Activated CD8-positive, alpha-beta memory T cell treated with anti-CD3 and anti-CD28 coated beads for 24 hours (primary cell): ENCODE results near the gene SYDE2.
A peak's percentile ranks its signal among the peaks of the same experiment; 100 is the strongest.
"Not testable (repeated sequence)": the region's sequence is repeated elsewhere in the genome, so short reads cannot be mapped to it uniquely, and the experiment has no call there.

Experiments used
- DNase-seq: peaks from one replicate; pipeline ENCODE4 v3.0.0-alpha.2; 2020

The SYDE2 gene, protein sequence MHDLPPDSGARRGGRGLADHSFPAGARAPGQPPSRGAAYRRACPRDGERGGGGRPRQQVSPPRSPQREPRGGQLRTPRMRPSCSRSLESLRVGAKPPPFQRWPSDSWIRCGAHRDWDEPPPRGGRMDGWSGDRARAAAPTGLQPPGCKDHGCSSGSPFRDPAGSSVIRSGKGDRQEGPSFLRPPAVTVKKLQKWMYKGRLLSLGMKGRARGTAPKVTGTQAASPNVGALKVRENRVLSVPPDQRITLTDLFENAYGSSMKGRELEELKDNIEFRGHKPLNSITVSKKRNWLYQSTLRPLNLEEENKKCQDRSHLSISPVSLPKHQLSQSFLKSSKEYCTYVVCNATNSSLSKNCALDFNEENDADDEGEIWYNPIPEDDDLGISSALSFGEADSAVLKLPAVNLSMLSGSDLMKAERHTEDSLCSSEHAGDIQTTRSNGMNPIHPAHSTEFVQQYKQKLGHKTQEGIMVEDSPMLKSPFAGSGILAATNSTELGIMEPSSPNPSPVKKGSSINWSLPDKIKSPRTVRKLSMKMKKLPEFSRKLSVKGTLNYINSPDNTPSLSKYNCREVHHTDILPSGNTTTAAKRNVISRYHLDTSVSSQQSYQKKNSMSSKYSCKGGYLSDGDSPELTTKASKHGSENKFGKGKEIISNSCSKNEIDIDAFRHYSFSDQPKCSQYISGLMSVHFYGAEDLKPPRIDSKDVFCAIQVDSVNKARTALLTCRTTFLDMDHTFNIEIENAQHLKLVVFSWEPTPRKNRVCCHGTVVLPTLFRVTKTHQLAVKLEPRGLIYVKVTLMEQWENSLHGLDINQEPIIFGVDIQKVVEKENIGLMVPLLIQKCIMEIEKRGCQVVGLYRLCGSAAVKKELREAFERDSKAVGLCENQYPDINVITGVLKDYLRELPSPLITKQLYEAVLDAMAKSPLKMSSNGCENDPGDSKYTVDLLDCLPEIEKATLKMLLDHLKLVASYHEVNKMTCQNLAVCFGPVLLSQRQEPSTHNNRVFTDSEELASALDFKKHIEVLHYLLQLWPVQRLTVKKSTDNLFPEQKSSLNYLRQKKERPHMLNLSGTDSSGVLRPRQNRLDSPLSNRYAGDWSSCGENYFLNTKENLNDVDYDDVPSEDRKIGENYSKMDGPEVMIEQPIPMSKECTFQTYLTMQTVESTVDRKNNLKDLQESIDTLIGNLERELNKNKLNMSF

DNA sequence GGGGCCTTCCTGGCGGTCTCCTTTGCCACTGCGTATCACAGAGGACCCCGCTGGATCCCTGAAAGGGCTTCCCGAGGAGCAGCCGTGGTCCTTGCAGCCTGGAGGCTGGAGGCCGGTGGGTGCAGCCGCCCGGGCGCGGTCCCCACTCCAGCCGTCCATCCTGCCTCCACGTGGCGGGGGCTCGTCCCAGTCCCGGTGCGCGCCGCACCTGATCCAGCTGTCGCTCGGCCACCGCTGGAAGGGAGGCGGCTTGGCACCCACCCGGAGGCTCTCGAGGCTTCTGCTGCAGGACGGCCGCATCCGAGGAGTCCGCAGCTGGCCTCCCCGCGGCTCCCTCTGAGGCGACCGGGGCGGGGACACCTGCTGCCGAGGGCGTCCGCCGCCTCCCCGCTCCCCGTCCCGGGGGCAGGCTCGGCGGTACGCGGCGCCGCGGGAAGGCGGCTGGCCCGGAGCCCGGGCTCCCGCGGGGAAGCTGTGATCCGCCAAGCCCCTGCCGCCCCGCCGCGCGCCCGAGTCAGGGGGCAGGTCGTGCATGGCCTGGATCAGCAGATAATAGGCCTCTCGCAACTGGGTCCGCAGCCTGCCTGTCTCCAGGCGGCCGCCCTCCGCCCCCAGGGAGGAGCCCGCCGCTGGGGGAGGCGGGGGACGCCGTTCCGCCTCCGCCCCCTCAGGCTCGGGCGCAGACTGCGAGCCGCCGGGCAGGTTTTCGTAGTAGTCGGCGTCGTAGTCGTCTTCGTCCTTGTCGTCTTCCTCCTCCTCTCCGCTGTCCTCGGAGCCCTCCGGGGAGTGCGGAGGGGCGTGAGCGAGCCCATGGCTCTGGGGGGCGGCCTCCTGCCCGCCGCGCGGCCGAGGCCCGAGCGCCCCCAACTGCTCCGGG, at the start of gene SYDE2:
SYDE2 (minus strand) TSS at position 554 of the 877 bp plus-strand sequence; CDS start at position 534, 20 bp downstream.
- peak; percentile 88 for DNase-seq

- not testable (repeated sequence) for DNase-seq
Measured at GRCh38 chr1:85249042-85249441, 48.2 kb upstream of the SYDE2 start.

DNA sequence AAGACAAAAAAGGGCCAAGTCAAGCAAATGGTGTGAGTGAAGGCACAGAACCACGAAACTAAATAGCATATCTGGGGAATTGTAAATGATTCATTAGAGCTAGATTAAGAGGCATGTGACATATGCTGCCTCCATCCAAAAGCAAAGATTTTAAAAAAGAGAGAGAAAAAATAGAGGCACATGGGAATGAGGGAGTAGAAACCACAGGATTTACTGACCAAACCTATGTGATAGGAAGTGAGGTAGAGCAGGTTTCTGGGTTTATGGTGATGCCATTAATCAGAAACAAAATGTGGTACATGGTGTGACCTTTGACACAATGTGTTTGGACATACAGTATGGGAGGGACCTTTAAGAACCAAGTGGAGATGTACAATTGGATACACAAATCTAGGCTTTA, 45.1 kb upstream of the SYDE2 start:
- no peak for DNase-seq

- no peak for DNase-seq
Measured at GRCh38 chr1:85245456-85245855, 44.6 kb upstream of the SYDE2 start.

DNA sequence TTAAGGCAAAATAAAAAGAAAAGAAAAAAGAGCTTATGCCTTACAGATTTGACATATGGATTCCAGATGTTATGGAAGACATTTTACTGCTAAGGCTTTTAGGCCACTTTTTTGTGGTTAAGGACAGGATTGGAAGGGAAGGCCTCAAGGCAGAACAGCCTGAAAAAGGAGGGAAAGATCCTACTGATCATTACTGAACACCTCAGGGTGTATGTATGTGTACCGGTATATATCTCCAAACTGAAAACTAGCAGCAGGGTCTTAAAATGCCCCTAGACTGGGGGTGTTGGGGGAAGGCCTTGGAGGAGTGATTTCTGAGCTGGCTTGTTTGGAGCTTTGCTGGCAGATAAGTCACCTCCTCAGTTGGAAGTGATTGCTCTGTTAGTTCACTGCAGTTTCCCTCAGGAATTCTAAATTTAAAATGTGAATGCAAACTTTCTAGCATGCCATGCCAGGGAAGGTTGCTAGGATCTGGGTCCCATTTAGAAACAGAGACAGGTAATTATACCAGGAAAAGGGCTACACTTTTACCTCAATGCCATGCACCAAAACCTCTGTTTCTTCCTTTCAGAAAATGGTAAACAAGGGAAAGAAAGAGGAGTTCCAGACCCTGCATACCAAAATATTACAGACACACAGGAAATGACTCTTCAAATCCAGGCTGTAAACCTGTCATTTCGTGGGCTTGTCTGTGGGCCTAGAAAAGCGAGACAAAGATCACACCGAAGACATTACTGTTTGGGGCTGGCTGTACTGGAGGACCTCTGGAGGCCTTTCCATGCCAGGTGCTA, 43.6 kb upstream of the SYDE2 start:
- DNase-seq = no peak

DNA sequence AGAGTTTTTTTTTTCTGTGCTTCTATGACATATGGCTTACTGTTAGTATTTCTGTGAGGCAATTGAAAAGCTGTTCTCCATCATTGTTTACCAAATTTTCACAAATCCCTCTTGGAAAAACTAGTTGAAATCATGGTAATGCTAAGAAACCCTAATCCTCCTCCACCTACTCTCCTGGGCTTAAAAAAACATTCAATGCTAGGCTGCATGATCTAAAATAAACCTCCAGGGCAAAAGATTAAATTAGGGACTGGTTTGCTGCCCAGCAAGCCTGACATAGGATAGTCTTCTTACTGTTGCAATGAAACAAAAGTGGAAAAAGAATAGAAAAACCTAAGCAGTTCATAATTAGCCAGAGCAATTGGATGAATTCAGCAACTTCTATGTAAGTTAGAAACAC, 42.6 kb upstream of the SYDE2 start:
- DNase-seq = no peak

DNA sequence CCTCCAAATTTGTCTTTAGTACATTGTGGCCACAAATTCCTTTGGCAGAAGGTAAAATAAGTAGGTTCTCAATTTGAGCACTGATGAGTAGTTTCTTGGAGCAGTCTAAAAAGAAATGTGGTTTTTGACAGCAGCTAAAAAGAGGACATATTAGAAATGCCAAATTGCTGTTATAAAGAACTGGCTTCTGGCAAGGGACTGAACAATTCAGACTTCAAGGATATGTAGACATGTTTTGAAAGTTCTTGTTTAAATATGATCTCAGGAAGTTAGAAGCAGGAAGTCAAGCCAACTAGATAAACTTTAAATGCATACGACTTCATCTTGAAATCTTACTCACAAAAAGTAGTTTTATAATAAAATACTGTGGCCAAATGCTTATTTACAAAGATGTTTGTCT, 39.8 kb upstream of the SYDE2 start:
- no peak for DNase-seq

- DNase-seq = no peak
Measured at GRCh38 chr1:85240174-85240601, 39.4 kb upstream of the SYDE2 start.

DNA sequence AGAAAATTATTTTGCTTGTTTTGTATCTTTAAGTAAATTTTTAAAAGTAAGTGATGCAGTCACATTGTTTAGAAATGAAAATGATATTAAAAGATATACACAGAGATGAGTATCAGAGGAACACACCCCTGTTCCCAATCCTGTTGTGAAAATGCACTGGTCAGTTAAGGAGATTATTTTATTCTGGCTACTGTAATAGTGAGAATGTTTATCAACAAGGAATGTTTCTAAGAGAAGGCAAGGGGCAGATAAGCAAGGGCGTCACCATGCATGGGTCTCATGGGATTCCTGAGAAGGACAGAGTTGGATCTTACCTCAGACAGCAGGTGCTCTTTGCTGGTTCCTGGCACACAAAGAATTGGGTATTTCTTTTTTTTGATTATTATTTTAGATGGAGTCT, 36.8 kb upstream of the SYDE2 start:
- no peak for DNase-seq

DNA sequence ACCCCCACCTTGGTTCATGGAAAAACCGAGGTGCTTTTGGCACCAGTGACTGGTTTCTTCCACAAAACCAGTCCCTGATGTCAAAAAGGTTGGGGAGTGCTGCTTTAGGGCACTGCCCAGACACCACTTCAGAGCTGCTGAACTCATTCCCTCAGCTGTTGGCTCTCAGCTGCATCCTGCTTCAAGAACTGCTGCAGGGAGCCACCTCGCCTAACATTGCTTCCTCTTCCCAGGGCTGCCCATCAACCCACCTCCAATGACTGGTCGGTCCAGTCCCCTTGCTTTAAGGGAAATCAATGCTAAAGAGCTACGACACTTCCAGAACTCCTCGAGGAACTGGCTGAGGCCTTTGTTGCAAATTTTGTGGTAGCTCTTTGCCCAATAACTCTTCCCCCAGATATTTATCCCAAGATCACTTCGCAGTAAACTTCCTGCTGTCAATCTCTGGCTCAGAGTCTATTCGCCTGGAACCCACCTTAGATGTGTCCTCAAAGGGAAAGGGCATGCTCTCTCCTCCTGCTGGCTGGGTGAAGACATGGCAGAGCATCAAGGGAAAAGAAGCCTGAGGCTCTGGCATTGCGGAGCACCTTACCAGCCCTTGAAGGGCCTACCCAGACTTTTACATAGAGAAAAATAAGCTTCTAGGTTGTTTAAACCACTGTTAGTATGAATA, 29.6 kb upstream of the SYDE2 start:
- DNase-seq = no peak

GRCh38 chr1:85229574-85230097, 28.8 kb upstream of the SYDE2 start:
- DNase-seq = no peak

DNA sequence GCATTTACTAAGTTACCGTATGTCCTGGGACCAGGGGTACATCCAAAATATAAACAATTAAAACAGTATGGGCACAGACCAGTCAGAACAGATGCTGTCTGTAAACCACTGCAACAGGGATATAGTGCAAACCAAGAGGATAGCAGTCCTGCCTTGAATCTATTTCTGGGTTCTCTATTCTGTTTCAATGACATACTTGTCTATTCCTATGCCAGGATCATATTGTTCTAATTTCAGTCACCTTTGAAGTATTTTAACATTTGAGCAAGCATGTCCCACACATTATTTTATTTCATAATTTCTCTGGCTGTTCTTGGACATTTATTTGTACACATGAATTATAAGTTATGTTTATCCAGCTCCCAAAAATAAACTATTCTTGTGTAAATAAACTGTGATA, 28.2 kb upstream of the SYDE2 start:
- DNase-seq = no peak

GRCh38 chr1:85225624-85226380, 25.0 kb upstream of the SYDE2 start:
- no peak for DNase-seq

DNA sequence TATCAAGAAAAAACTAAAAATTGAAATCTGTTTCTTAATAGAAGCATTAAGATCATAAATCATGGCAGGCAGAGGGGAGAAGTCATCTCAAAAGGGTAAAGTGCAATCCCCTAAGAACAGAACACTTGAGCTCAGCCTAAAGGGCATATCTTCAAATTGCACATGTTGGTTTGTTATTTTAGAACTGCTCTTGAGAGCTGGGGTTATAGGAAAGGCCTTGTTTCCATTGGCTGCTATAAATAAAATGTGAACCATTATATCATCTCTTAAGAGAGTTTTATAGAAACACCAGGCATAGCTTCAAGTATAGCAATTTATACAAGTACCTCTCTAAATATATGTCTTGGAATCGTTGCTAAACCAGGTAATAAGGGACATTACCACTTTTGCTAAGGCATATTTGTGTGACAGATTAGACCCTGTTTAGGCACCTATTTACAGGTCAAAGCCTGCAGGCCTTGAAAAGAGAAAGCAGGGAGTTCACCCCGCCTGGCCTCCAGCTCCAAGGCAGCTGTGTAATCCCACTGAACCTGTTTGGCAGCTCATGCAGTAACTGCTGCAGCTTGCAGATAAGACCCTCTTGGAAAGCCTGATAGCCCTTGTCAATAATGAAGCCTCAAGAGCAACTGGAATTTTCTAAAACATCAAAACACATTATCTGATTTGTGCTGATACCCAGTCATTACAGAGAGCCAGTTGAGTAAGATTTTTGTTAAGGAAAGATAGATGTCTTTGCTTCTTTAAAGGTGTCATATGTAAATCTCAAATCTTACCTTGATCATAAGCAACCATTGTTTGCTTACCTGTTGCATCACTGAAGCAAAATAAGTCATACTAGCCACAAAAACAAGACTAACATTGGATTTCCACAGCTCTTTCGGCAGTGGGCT, 24.2 kb upstream of the SYDE2 start:
- no peak for DNase-seq

- DNase-seq = no peak
Measured at GRCh38 chr1:85224295-85224694, 23.5 kb upstream of the SYDE2 start.

GRCh38 chr1:85223334-85223733, 22.5 kb upstream of the SYDE2 start:
- no peak for DNase-seq

- DNase-seq = no peak
Measured at GRCh38 chr1:85220756-85221201, 20.0 kb upstream of the SYDE2 start.

GRCh38 chr1:85219853-85220610, 19.2 kb upstream of the SYDE2 start:
- no peak for DNase-seq
